Measurements from ENCODE around the gene TTI1.

DNA sequence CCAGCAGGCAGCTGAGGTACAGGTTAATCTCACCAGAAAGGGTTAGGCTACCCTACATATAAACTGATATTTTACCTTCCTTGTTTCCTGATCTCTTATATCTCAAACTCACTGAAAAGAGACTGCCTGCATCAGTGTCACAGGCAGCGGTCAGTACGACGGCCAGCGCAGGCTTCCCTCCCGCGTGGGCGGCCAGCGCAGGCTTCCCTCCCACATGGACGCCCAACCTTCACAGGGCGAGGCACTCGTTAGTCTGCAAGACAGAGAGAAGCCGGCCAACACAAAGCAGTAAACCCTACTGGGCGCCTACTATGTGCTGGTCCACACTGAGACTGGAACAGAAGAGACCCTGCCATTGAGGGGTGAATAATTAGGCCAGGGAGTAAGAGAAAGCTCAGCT lies 33.0 kb downstream of the TTI1 start:
- TF ChIP-seq, protein P1, sequence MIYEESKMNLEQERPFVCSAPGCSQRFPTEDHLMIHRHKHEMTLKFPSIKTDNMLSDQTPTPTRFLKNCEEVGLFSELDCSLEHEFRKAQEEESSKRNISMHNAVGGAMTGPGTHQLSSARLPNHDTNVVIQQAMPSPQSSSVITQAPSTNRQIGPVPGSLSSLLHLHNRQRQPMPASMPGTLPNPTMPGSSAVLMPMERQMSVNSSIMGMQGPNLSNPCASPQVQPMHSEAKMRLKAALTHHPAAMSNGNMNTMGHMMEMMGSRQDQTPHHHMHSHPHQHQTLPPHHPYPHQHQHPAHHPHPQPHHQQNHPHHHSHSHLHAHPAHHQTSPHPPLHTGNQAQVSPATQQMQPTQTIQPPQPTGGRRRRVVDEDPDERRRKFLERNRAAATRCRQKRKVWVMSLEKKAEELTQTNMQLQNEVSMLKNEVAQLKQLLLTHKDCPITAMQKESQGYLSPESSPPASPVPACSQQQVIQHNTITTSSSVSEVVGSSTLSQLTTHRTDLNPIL (CRISPR knock-in tag; IDR thresholded peaks at IDR 0.05; ENCODE audit: low read depth), result no peak
- TF ChIP-seq SNAI2 (CRISPR knock-in tag; IDR thresholded peaks at IDR 0.05) (no peak), ZNF70 (CRISPR knock-in tag; IDR thresholded peaks at IDR 0.05) (no peak), ZNF565 (CRISPR knock-in tag; conservative IDR thresholded peaks at IDR 0.05; ENCODE audit: low read depth) (no peak), TOX (CRISPR knock-in tag; IDR thresholded peaks at IDR 0.05; ENCODE audit: borderline replicate concordance) (no peak), ZNF8 (CRISPR knock-in tag; IDR thresholded peaks at IDR 0.05) (no peak), OSR1 (CRISPR knock-in tag; IDR thresholded peaks at IDR 0.05) (no peak), ARNTL (CRISPR knock-in tag; IDR thresholded peaks at IDR 0.05; ENCODE audit: borderline replicate concordance, low read depth) (no peak)
